Tracheal epithelial cell (primary cell): ENCODE data around the gene NBPF6. TPM values are rescaled to one million over a fixed set of nuclear protein-coding genes. Genes with fewer than 3 reads are reported as not detected.

Source experiments
- total RNA-seq: library from RNA; depleted of rRNA; stranded (reverse); fragments of >200 nt; gene quantifications from 2 replicates; pipeline ENCODE4 v1.2.1, GENCODE V29; 2014

NBPF6 gene
- not detected in 2 replicates for total RNA-seq

GRCh38 chr1:108450043-108450442, at the start of gene NBPF6:
Gene NBPF6 (plus strand): TSS chr1:108450343. CDS start chr1:108450602, 259 bp downstream.

Other genes starting within 250 kb of the NBPF6 start
- gene SLC25A24, start 250.0 kb upstream of the NBPF6 start, total RNA-seq, result 52.9 and 68.4 TPM in 2 replicates
- 0.24 TPM in 1 of 2 replicates, not detected in the other for gene NBPF4, start 206.3 kb upstream of the NBPF6 start, total RNA-seq
- gene EEIG2, start 109.8 kb downstream of the NBPF6 start, total RNA-seq, result 1.7 TPM in 2 replicates
- gene HENMT1, start 210.8 kb downstream of the NBPF6 start, total RNA-seq, result 1.2 and 1.5 TPM in 2 replicates
- 6.7 and 9.0 TPM in 2 replicates for gene PRPF38B, start 242.0 kb downstream of the NBPF6 start, total RNA-seq